ENCODE data around the gene MPRIP.
A peak's percentile ranks its signal among the peaks of the same experiment; 100 is the strongest.

MPRIP gene

DNA sequence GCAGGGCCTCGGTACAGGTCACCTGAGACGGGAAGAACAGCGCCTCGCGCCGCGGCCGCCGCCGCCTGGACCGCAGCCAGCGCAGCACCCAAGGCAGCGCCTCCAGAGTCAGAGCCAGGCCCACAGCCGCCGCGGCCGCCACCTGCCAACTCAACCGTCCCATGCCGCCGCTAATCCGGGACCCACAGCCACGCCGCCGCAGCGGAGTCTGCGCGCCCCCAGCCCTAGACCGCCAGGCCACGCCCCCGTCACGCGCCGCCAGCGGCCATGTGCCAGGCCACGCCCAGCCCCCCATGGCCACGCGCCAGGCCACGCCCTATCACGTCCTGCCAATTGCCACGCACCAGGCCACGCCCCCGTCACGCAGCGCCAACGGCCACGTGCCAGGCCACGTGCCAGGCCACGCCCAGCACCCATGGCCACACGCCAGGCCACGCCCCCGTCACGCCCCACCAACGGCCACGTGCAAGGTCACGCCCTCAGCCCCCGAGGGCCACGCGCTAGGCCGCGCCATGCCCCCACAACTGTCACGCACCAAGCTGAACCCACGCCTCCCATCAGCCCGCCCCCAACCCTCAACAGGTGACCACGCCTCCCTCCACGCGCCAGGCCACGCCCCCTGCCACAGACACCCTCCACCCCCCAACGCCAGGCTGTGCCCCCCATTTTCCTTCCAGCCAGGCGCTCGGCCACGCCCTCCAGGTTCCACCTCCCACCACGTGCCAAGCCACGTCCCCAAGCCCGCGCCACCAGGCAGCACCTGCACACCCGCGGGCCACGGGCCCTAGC is 164.1 kb downstream of the MPRIP start, which contains the start of gene PLD6 (continued):
- TF ChIP-seq ZBTB26 (tag by site-specific recombination; optimal IDR thresholded peaks at IDR 0.05) = peak; percentile 74
- TF ChIP-seq ZNF521 (tag by site-specific recombination; IDR thresholded peaks at IDR 0.05) = no peak
- TF ChIP-seq, protein P1, sequence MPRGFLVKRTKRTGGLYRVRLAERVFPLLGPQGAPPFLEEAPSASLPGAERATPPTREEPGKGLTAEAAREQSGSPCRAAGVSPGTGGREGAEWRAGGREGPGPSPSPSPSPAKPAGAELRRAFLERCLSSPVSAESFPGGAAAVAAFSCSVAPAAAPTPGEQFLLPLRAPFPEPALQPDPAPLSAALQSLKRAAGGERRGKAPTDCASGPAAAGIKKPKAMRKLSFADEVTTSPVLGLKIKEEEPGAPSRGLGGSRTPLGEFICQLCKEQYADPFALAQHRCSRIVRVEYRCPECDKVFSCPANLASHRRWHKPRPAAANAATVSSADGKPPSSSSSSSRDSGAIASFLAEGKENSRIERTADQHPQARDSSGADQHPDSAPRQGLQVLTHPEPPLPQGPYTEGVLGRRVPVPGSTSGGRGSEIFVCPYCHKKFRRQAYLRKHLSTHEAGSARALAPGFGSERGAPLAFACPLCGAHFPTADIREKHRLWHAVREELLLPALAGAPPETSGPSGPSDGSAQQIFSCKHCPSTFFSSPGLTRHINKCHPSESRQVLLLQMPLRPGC (tag by site-specific recombination; IDR thresholded peaks at IDR 0.05) = peak; percentile 59; the same call in 1 of the 2 replicates
- TF ChIP-seq, protein P2, sequence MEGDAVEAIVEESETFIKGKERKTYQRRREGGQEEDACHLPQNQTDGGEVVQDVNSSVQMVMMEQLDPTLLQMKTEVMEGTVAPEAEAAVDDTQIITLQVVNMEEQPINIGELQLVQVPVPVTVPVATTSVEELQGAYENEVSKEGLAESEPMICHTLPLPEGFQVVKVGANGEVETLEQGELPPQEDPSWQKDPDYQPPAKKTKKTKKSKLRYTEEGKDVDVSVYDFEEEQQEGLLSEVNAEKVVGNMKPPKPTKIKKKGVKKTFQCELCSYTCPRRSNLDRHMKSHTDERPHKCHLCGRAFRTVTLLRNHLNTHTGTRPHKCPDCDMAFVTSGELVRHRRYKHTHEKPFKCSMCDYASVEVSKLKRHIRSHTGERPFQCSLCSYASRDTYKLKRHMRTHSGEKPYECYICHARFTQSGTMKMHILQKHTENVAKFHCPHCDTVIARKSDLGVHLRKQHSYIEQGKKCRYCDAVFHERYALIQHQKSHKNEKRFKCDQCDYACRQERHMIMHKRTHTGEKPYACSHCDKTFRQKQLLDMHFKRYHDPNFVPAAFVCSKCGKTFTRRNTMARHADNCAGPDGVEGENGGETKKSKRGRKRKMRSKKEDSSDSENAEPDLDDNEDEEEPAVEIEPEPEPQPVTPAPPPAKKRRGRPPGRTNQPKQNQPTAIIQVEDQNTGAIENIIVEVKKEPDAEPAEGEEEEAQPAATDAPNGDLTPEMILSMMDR (tag by site-specific recombination; IDR thresholded peaks at IDR 0.05) = no peak
- no peak for TF ChIP-seq ZNF555 (tag by site-specific recombination; conservative IDR thresholded peaks at IDR 0.05)
- TF ChIP-seq ZNF692 (tag by site-specific recombination; IDR thresholded peaks at IDR 0.05) = peak; percentile 95
- TF ChIP-seq ZNF324 (tag by site-specific recombination; IDR thresholded peaks at IDR 0.05) = 0 out of 2 replicates have a peak, but pooled peaks have one; percentile 31
- peak; percentile 38; the same call in 1 of the 2 replicates for TF ChIP-seq FEZF1 (tag by site-specific recombination; IDR thresholded peaks at IDR 0.05)
- TF ChIP-seq YY2 (tag by site-specific recombination; IDR thresholded peaks at IDR 0.05) = peak; percentile 63; the same call in 1 of the 2 replicates
- TF ChIP-seq ZNF335 (tag by site-specific recombination; conservative IDR thresholded peaks at IDR 0.05) = peak; percentile 7; the same call in 1 of the 2 replicates
- TF ChIP-seq ZNF354C (tag by site-specific recombination; IDR thresholded peaks at IDR 0.05; ENCODE audit: borderline replicate concordance, low read depth) = no peak
- TF ChIP-seq ZNF610 (tag by site-specific recombination; IDR thresholded peaks at IDR 0.05; ENCODE audit: borderline replicate concordance) = no peak
- TF ChIP-seq REPIN1 (tag by site-specific recombination; IDR thresholded peaks at IDR 0.05; ENCODE audit: low read depth) = no peak
- no peak for TF ChIP-seq ZNF677 (tag by site-specific recombination; IDR thresholded peaks at IDR 0.05)
- no peak for TF ChIP-seq ZNF664 (tag by site-specific recombination; IDR thresholded peaks at IDR 0.05)
- 0 out of 2 replicates have a peak, but pooled peaks have one; percentile 8 for TF ChIP-seq ZNF629 (tag by site-specific recombination; IDR thresholded peaks at IDR 0.05)
- peak; percentile 98 for TF ChIP-seq KLF17 (tag by site-specific recombination; IDR thresholded peaks at IDR 0.05)
- peak; percentile 93 for TF ChIP-seq ZBTB1 (tag by site-specific recombination; IDR thresholded peaks at IDR 0.05)
- TF ChIP-seq ZNF626 (tag by site-specific recombination; IDR thresholded peaks at IDR 0.05) = no peak; the same call in 1 of the 2 replicates
- TF ChIP-seq IKZF3 (tag by site-specific recombination; IDR thresholded peaks at IDR 0.05) = 0 out of 2 replicates have a peak, but pooled peaks have one; percentile 35
- peak; percentile 96 for TF ChIP-seq SP3 (tag by site-specific recombination; IDR thresholded peaks at IDR 0.05)
- TF ChIP-seq, protein P3, sequence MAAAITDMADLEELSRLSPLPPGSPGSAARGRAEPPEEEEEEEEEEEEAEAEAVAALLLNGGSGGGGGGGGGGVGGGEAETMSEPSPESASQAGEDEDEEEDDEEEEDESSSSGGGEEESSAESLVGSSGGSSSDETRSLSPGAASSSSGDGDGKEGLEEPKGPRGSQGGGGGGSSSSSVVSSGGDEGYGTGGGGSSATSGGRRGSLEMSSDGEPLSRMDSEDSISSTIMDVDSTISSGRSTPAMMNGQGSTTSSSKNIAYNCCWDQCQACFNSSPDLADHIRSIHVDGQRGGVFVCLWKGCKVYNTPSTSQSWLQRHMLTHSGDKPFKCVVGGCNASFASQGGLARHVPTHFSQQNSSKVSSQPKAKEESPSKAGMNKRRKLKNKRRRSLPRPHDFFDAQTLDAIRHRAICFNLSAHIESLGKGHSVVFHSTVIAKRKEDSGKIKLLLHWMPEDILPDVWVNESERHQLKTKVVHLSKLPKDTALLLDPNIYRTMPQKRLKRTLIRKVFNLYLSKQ (tag by site-specific recombination; IDR thresholded peaks at IDR 0.05; ENCODE audit: borderline replicate concordance) = no peak
- TF ChIP-seq PRDM1 (tag by site-specific recombination; IDR thresholded peaks at IDR 0.05) = no peak
- TF ChIP-seq, protein P4, sequence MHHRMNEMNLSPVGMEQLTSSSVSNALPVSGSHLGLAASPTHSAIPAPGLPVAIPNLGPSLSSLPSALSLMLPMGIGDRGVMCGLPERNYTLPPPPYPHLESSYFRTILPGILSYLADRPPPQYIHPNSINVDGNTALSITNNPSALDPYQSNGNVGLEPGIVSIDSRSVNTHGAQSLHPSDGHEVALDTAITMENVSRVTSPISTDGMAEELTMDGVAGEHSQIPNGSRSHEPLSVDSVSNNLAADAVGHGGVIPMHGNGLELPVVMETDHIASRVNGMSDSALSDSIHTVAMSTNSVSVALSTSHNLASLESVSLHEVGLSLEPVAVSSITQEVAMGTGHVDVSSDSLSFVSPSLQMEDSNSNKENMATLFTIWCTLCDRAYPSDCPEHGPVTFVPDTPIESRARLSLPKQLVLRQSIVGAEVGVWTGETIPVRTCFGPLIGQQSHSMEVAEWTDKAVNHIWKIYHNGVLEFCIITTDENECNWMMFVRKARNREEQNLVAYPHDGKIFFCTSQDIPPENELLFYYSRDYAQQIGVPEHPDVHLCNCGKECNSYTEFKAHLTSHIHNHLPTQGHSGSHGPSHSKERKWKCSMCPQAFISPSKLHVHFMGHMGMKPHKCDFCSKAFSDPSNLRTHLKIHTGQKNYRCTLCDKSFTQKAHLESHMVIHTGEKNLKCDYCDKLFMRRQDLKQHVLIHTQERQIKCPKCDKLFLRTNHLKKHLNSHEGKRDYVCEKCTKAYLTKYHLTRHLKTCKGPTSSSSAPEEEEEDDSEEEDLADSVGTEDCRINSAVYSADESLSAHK (tag by site-specific recombination; IDR thresholded peaks at IDR 0.05) = 0 out of 2 replicates have a peak, but pooled peaks have one; percentile 48
- 0 out of 2 replicates have a peak, but pooled peaks have one; percentile 11 for TF ChIP-seq WT1 (tag by site-specific recombination; IDR thresholded peaks at IDR 0.05)
- TF ChIP-seq ZNF121 (tag by site-specific recombination; IDR thresholded peaks at IDR 0.05) = peak; percentile 54; the same call in 1 of the 2 replicates
- no peak for TF ChIP-seq ZNF146 (tag by site-specific recombination; IDR thresholded peaks at IDR 0.05)
- TF ChIP-seq ZSCAN30 (tag by site-specific recombination; IDR thresholded peaks at IDR 0.05) = peak; percentile 99
